A549 (cell line): ENCODE data around the gene POLR2E.

Source experiments
- BCL3 ChIP-seq: fragments of >200 bp; sonication (Bioruptor Twin); formaldehyde crosslinking; IDR thresholded peaks from 3 replicates; pipeline ENCODE4 v1.6.1; 2016
- CEBPB ChIP-seq, 2 experiments: fragments of >200 bp in 1 of 2; sonication (Bioruptor Twin) in 1 of 2; formaldehyde crosslinking in 1 of 2; IDR thresholded peaks; 2 replicates each; pipeline ENCODE4 v1.6.1; 2012 to 2016
- CTCF ChIP-seq: fragments of >200 bp; sonication (Bioruptor Twin); formaldehyde crosslinking; IDR thresholded peaks from 3 replicates; pipeline ENCODE4 v1.5.1; 2016
- HDAC2 ChIP-seq: fragments of 200-600 bp; sonication (generic); IDR thresholded peaks from 2 replicates; pipeline ENCODE4 v1.6.1; 2016
- HMGXB4 ChIP-seq: fragments of 250-450 bp; sonication (Bioruptor Pico); IDR thresholded peaks from 2 replicates; pipeline ENCODE4 v1.5.0; 2021; ENCODE audit warnings: mild to moderate bottlenecking, moderate library complexity, borderline replicate concordance
- KDM5A ChIP-seq: fragments of 200-600 bp; sonication (generic); IDR thresholded peaks from 2 replicates; pipeline ENCODE4 v1.6.1; 2016; ENCODE audit warnings: antibody characterized with exemption, mild to moderate bottlenecking
- MAFK ChIP-seq: fragments of 450-650 bp; IDR thresholded peaks from 2 replicates; pipeline ENCODE4 v1.6.1; 2014; ENCODE audit not compliant: partially characterized antibody
- MAX ChIP-seq: IDR thresholded peaks from 2 replicates; pipeline ENCODE4 v1.6.1; 2012
- MAZ ChIP-seq: fragments of 150-350 bp; IDR thresholded peaks from 2 replicates; pipeline ENCODE4 v1.6.1; 2014; ENCODE audit warnings: antibody characterized with exemption, low read depth, low read length, borderline replicate concordance
- MYC ChIP-seq: IDR thresholded peaks from 2 replicates; pipeline ENCODE4 v1.6.1; 2012; ENCODE audit warnings: mild to moderate bottlenecking, inconsistent platforms, low read length, improper control_type of control experiment, borderline replicate concordance
- PHF8 ChIP-seq: fragments of 200-600 bp; sonication (generic); IDR thresholded peaks from 2 replicates; pipeline ENCODE4 v1.6.1; 2016; ENCODE audit warnings: low read depth, mild to moderate bottlenecking, antibody characterized with exemption, moderate library complexity, borderline replicate concordance
- RCOR1 ChIP-seq: fragments of 150-350 bp; IDR thresholded peaks from 2 replicates; pipeline ENCODE4 v1.6.1; 2014; ENCODE audit warnings: antibody characterized with exemption, low read length, low read depth
- SMC3 ChIP-seq: fragments of >200 bp; sonication (Bioruptor Twin); formaldehyde crosslinking; IDR thresholded peaks from 3 replicates; pipeline ENCODE4 v1.6.1; 2018; ENCODE audit warnings: inconsistent platforms
- ZFP36 ChIP-seq: fragments of 450-650 bp; IDR thresholded peaks from 2 replicates; pipeline ENCODE4 v1.6.1; 2014; ENCODE audit warnings: borderline replicate concordance; ENCODE audit not compliant: partially characterized antibody

GRCh38 chr19:1060689-1061088, 34.5 kb downstream of the POLR2E start:
- TF ChIP-seq MAX, result no peak
- TF ChIP-seq CTCF, result no peak
- no peak for TF ChIP-seq BCL3
- no peak for TF ChIP-seq HMGXB4
- TF ChIP-seq KDM5A, result no peak
- TF ChIP-seq MAFK, result no peak
- TF ChIP-seq ZFP36, result no peak
- no peak for TF ChIP-seq CEBPB (IDR thresholded peaks at IDR 0.05)
- TF ChIP-seq PHF8, result no peak
- no peak for TF ChIP-seq HDAC2
- TF ChIP-seq MYC, result no peak
- no peak for TF ChIP-seq SMC3
- no peak for TF ChIP-seq RCOR1
- TF ChIP-seq MAZ, result no peak
